OCI-LY3 (cell line): ENCODE results near the gene NPLOC4.

ENCODE experiments used
- CTCF ChIP-seq: fragments of 200-600, 300-600 bp; sonication (generic); IDR thresholded peaks from 2 replicates; pipeline ENCODE4 v1.5.1; 2014; ENCODE audit warnings: antibody characterized with exemption, low read length, low read depth
- EZH2phosphoT487 ChIP-seq: fragments of 200-600 bp; shearing (Covaris generic); IDR thresholded peaks from 2 replicates; pipeline ENCODE4 v1.6.1; 2018; ENCODE audit warnings: antibody characterized with exemption, mixed run types, low read depth

GRCh38 chr17:81539571-81539900 is 97.4 kb downstream of the NPLOC4 start:
- TF ChIP-seq CTCF = no peak
- no peak for TF ChIP-seq EZH2phosphoT487
